Heart left ventricle (tissue), 13 donors: Measurements from ENCODE around the gene CDH13.

ENCODE experiments used
- CTCF ChIP-seq, 12 donors: fragments of 200-600 bp; sonication (generic) in 4 of 12; IDR thresholded peaks; one replicate each; pipeline versions ENCODE4 v1.5.0 to v1.8.0; 2018 to 2022; ENCODE audit warnings: antibody characterized with exemption in 12 of 12, mild to moderate bottlenecking in 5 of 12
- POLR2A ChIP-seq, 2 donors: fragments of 450-650 bp; IDR thresholded peaks; one replicate each; pipeline ENCODE4 v1.6.1; 2017; ENCODE audit warnings: antibody characterized with exemption in 2 of 2, mild to moderate bottlenecking in 2 of 2, moderate library complexity in 2 of 2
- donor health status: ischemic (EF 13 %, LVEDD 7.1; RV severe dilation, severe dysfunction).
- donor health status: DM: no; HTN: yes; CAD: no.
- donor health status: DM: no; HTN: no; CAD: no.
- donor health status: ischemic (EF 25% LVEDD 6.9; RV normal size, moderate dysfunction).
- donor health status: ischemic (EF 25% LVEDD 5.7; RV mildly dilated, moderate dysfunction).
- donor health status: ischemic (EF 35%, LVEDD 5.7; RV mildly dilated, moderate dysfunction).
- donor health status: nonischemic (EF 11% LVEDD 7.7; RV severe dilation, severe dysfunction).
- donor health status: DM: yes; HTN: yes; CAD: no.
- donor health status: PGD.
- donor health status: ischemic (EF 29% LVEDD 5.4; RV normal size, mild dysfunction).
- donor health status: nonischemic (EF 23%, LVEDD 6.1; RV moderate dilation, normal function).

- no peak for TF ChIP-seq CTCF (IDR thresholded peaks at IDR 0.05)
- TF ChIP-seq POLR2A (IDR thresholded peaks at IDR 0.05) = no peak
Measured at GRCh38 chr16:83603723-83604570, 977.2 kb downstream of the CDH13 start.
